ENCODE data around the gene KCNJ12.

KCNJ12 gene

GRCh38 chr17:21370430-21370829 lies 5.7 kb upstream of the KCNJ12 start:
- DNase-seq: no peak

DNA sequence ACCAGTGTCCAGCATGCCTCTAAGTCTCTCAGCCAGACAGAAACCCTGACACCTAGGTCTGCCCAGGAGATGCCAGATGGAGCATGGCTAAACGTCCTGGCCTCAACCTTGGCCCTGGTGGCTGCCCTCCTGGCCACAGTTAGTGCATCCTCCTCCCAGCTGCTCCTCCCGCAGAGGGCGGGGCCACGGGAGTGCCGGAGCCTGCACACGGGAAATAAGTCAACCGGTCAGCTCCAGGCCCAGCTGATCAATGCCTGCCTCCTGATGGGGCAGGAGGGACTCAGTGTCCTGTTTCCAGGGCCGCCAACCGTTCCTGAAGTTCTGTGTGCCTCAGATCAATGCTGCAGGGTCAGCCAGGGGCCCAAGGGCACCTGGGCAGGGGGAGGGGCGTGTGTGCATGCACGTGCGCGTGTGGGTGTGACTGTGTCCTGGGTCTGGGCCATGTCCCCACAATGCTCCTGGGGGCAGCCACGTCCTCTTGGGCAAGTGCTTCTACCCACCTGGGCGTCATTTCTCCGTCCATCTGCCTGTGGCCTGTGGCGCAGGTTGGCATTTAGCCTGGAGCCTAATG lies 4.6 kb upstream of the KCNJ12 start:
- DNase-seq: no peak

DNA sequence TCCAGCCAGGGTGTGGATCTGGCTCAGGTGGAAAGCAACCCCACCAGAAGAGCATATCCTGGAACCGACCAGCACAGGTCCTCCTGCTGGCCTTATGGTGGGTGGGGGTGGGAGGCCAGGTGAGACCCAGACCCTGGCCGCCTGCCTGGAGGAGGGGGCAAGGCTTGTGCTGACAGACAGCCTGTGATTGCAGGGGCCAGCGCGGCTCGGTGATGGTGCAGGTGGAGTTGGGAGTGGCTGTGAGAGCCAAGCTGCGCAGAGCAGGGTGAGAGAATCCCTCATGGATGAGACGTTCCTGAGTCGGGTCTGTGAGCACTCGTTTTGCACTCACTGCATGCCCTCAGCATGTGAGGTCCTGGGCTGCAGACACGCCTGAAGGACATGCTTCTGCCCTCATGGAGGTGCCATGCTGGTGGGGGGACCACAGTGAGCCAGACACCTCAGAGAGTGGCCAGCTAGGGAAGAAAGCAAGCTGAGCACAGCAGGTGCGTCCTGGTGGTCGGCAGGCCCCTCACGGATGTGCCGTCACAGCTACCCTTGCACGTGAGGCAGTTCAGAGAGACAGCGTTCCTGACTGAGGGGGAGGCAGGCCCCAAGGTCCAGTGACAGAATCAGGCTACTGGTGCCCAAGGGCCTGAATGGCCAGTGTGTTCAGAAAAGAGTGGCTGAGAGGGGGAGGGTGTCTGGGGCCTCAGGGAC lies 3.8 kb upstream of the KCNJ12 start:
- DNase-seq: no peak

DNA sequence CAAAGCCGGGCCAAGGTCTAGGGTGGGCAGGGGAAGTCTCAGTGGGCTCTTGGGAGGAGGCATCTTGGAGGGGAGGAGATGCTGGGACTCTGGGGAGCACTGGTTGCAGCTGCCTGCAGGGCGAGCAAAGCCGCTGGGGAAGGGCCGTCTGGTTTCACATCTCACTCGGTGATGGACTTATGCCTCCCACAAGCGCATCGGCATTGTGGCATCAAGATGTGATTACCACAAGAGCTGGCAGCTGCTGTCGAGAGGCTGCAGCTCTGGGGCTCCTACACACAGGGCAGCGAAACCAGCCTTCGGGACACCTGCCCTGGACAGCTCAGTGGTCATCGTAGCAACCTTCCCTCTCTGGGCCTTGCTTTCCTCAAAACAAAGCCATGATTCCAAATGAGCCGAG lies 3.1 kb upstream of the KCNJ12 start:
- no peak for DNase-seq

- DNase-seq: no peak
Measured at GRCh38 chr17:21373696-21374440, 2.3 kb upstream of the KCNJ12 start.

GRCh38 chr17:21374441-21375161 lies 1.6 kb upstream of the KCNJ12 start:
- no peak for DNase-seq

GRCh38 chr17:21375162-21375560 lies 996 bp upstream of the KCNJ12 start:
- DNase-seq: no peak

- no peak for DNase-seq
Measured at GRCh38 chr17:21375757-21376080, 438 bp upstream of the KCNJ12 start.

- DNase-seq: no peak
Measured at GRCh38 chr17:21376759-21377690, 868 bp downstream of the KCNJ12 start.

- DNase-seq: no peak
Measured at GRCh38 chr17:21377705-21378396, 1.7 kb downstream of the KCNJ12 start.

- no peak for DNase-seq
Measured at GRCh38 chr17:21378553-21378952, 2.4 kb downstream of the KCNJ12 start.

DNA sequence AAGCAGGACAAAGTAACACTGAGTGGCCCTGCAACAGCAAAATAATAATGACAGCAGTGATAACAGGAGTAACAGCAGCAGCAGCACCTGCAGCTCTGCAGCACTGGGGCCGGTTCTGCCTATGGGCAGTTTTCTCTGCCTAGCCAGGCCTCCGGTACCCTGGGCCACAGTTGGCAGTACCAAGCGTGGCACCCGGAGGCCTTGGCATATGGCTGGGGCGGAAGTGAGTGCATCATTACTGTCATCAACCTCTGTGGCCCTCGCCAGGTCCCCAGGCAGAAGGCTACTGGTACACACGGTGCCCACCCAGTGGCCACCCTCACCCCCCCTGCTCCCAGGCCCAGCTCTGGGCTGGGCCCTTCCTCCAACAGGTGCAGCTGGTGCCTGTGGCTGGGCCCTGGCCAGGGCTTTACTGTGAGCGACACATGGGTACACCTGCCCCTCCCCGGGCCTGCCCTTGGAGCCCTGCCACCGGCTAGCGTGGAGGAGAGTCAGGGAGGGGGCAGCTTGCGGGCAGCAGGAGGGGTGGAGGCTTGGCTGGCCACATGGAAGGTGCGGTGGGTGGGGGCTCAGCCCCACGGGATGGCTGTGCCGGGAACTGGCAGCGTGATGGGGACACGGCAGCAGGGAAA lies 3.0 kb downstream of the KCNJ12 start:
- DNase-seq: no peak

DNA sequence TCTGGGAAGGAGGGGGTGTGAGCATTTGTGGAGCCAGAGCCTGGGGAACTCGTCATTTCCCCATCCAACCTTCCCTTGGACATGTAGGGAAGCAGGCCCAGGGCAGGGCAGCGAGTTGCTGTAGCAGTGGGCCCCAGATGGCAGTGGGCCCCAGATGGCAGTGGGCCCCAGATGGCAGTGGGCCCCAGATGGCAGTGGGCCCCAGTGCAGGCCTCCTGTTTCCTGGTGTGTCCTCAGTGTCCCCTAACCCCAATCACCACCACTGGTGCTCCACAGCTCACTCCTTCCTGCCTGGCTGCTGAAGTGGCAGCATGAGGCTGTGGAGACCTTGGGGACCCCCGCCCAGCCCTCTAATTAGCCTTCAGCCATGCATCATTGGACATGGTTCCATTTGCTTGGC lies 4.5 kb downstream of the KCNJ12 start:
- no peak for DNase-seq

- DNase-seq: no peak
Measured at GRCh38 chr17:21381076-21381706, 5.0 kb downstream of the KCNJ12 start.

DNA sequence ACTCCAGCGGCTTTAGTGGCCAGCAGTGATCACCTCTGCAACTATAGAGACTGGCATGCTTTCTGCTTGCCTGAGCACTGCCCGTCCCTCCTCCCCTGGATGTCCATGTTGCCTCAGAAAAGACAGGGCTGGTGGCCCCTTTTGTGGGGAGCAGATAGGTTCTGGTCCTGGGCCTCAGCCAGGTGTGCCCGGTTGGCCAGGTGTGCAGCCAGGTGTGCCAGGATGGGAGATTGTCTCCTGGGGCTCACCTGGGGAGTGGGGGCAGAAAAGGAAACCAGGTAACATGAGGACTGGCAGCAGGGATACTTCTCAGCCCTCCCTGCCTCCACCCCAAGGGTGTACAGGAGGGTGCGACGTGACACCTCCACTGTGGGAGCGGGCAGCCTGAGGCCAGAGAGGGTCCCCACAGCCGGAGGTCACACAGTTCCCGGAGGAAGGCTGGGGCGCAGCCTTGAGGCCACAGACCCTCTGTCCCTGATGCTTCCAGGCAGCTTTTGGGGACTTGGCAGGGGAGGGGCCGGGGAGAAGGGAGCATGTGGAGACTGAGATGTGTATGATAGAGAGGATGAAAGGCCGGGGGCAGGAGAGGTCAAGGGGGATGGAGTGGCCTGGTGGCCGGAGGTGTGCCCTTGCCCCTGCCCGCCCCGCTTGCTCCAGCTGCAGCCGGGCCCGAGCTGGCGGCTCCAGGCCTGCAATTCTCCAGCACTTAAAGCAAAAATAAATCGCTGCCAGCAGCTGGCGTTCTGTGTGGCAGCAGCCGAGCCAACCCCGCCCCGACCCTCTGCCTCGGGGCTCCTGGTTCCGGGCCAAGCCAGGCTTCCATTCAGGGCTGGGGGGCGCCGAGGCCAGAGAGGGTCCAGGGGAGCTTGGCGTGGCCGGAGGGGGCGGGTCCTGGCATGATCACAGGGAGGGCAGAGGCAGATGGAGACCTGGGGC lies 6.7 kb downstream of the KCNJ12 start:
- DNase-seq: no peak

GRCh38 chr17:21385281-21385845 lies 9.2 kb downstream of the KCNJ12 start:
- DNase-seq: no peak

GRCh38 chr17:21387616-21388015 lies 11.5 kb downstream of the KCNJ12 start:
- no peak for DNase-seq

DNA sequence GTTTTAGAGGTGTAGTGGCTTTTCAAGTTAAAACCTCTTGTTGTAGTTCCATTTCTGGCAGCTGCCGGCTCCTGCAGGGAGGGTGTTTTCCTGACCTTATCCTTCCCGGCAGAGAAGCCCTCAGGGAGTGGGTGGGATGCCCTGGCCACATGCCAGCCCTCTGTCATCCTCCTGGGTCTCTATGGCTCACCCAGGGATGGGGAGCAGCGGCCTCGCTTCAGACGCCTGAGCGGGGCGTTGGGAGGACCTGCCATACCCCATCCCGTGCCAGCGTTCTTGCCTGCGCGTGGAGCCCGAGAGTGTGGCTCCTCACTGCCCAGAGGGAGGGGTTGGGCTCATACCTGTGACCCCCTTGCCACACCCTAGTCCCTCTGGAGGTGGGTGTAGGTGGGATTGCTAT lies 11.9 kb downstream of the KCNJ12 start:
- no peak for DNase-seq

DNA sequence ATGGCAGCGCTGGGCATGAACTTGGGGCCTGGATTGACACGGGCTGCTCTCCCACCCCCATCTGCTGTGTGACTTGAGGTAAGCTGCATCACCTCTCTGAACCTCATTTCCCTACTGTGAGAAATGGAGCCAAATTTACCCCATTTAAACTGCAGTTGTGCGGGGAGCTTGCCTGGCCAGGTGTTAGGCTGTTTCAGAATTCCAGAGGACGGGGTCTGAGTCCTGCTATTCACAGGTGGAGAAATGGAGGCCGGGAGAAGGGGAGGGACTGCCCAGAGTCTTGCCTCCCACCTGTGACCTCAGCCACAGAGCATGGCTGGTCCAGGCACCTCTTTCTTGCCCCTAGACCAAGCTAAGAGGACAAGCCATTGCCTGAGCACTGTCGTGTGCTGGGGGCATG lies 12.8 kb downstream of the KCNJ12 start:
- no peak for DNase-seq

Data from activated CD8-positive, alpha-beta memory T cell treated with anti-CD3 and anti-CD28 coated beads, Interleukin-2, amount 50 U/mL, for 48 hours (primary cell).